Measurements from ENCODE around the gene OPCML.

The OPCML gene

GRCh38 chr11:133046252-133046651 is 486.0 kb downstream of the OPCML start:
- Mint-ChIP-seq H3K27me3 (ENCODE audit: low read depth) (no peaks in the 10 kb centered on the region), H3K4me3 (no peak overlapping the region), H3K27ac (no peak overlapping the region), H3K9me3 (no peaks in the 10 kb centered on the region), H3K36me3 (ENCODE audit: low read depth) (no peaks in the 10 kb centered on the region), H3K4me1 (ENCODE audit: low read depth) (no peaks in the 10 kb centered on the region)
- no peak for DNase-seq (ENCODE audit: low spot score)

- Mint-ChIP-seq H3K4me1 (ENCODE audit: low read depth) (no peaks in the 10 kb centered on the region), H3K27me3 (ENCODE audit: low read depth) (no peaks in the 10 kb centered on the region), H3K9me3 (no peaks in the 10 kb centered on the region), H3K27ac (no peak overlapping the region), H3K36me3 (ENCODE audit: low read depth) (no peaks in the 10 kb centered on the region), H3K4me3 (no peak overlapping the region)
- DNase-seq (ENCODE audit: low spot score) = no peak
These were observed 490.1 kb downstream of the OPCML start for GRCh38 chr11:133041928-133042882.

- Mint-ChIP-seq H3K4me3 (no peak overlapping the region), H3K27ac (no peak overlapping the region)
These were observed 491.1 kb downstream of the OPCML start for GRCh38 chr11:133041181-133041580.

GRCh38 chr11:133040289-133040900 is 491.9 kb downstream of the OPCML start:
- H3K4me3 Mint-ChIP-seq = no peak overlapping the region
- no peak overlapping the region for H3K27ac Mint-ChIP-seq
- no peaks in the 10 kb centered on the region for H3K9me3 Mint-ChIP-seq
- no peaks in the 10 kb centered on the region for H3K36me3 Mint-ChIP-seq (ENCODE audit: low read depth)
- no peaks in the 10 kb centered on the region for H3K27me3 Mint-ChIP-seq (ENCODE audit: low read depth)
- no peaks in the 10 kb centered on the region for H3K4me1 Mint-ChIP-seq (ENCODE audit: low read depth)
- no peak for DNase-seq (ENCODE audit: low spot score)

More at GRCh38 chr11:133041181-133041580, 491.1 kb downstream of the OPCML start:
- H3K36me3 Mint-ChIP-seq (ENCODE audit: low read depth) = no peaks in the 10 kb centered on the region
- no peaks in the 10 kb centered on the region for H3K4me1 Mint-ChIP-seq (ENCODE audit: low read depth)
- H3K9me3 Mint-ChIP-seq = no peaks in the 10 kb centered on the region
- no peaks in the 10 kb centered on the region for H3K27me3 Mint-ChIP-seq (ENCODE audit: low read depth)
- DNase-seq (ENCODE audit: low spot score) = no peak

GRCh38 chr11:133038850-133039249 is 493.5 kb downstream of the OPCML start:
- Mint-ChIP-seq H3K27ac (no peak overlapping the region), H3K4me1 (ENCODE audit: low read depth) (no peaks in the 10 kb centered on the region), H3K4me3 (no peak overlapping the region), H3K36me3 (ENCODE audit: low read depth) (no peaks in the 10 kb centered on the region), H3K9me3 (no peaks in the 10 kb centered on the region), H3K27me3 (ENCODE audit: low read depth) (no peaks in the 10 kb centered on the region)
- DNase-seq (ENCODE audit: low spot score) = no peak

- Mint-ChIP-seq H3K27me3 (ENCODE audit: low read depth) (no peaks in the 10 kb centered on the region), H3K27ac (no peak overlapping the region), H3K36me3 (ENCODE audit: low read depth) (no peaks in the 10 kb centered on the region), H3K9me3 (peaks cover 5% of the 10 kb centered on the region), H3K4me3 (no peak overlapping the region), H3K4me1 (ENCODE audit: low read depth) (no peaks in the 10 kb centered on the region)
- DNase-seq (ENCODE audit: low spot score) = no peak
These were observed 497.4 kb downstream of the OPCML start for GRCh38 chr11:133034929-133035328.

GRCh38 chr11:133029107-133029506 is 503.2 kb downstream of the OPCML start:
- Mint-ChIP-seq H3K4me1 (ENCODE audit: low read depth) (no peaks in the 10 kb centered on the region), H3K27me3 (ENCODE audit: low read depth) (no peaks in the 10 kb centered on the region), H3K27ac (no peak overlapping the region), H3K9me3 (peaks cover 5% of the 10 kb centered on the region), H3K4me3 (no peak overlapping the region), H3K36me3 (ENCODE audit: low read depth) (no peaks in the 10 kb centered on the region)
- no peak for DNase-seq (ENCODE audit: low spot score)

GRCh38 chr11:133026952-133027351 is 505.3 kb downstream of the OPCML start:
- Mint-ChIP-seq H3K9me3 (peaks cover 5% of the 10 kb centered on the region), H3K4me3 (no peak overlapping the region), H3K27ac (no peak overlapping the region), H3K27me3 (ENCODE audit: low read depth) (no peaks in the 10 kb centered on the region), H3K4me1 (ENCODE audit: low read depth) (no peaks in the 10 kb centered on the region), H3K36me3 (ENCODE audit: low read depth) (no peaks in the 10 kb centered on the region)
- DNase-seq (ENCODE audit: low spot score) = no peak

- H3K27ac Mint-ChIP-seq = no peak overlapping the region
- no peaks in the 10 kb centered on the region for H3K27me3 Mint-ChIP-seq (ENCODE audit: low read depth)
- DNase-seq (ENCODE audit: low spot score) = no peak
- H3K9me3 Mint-ChIP-seq = no peaks in the 10 kb centered on the region
- no peak overlapping the region for H3K4me3 Mint-ChIP-seq
- no peaks in the 10 kb centered on the region for H3K4me1 Mint-ChIP-seq (ENCODE audit: low read depth)
- no peaks in the 10 kb centered on the region for H3K36me3 Mint-ChIP-seq (ENCODE audit: low read depth)
These were observed 508.0 kb downstream of the OPCML start for GRCh38 chr11:133024301-133024700.

- Mint-ChIP-seq H3K9me3 (no peaks in the 10 kb centered on the region), H3K4me1 (ENCODE audit: low read depth) (no peaks in the 10 kb centered on the region), H3K4me3 (no peak overlapping the region), H3K27ac (no peak overlapping the region), H3K36me3 (ENCODE audit: low read depth) (no peaks in the 10 kb centered on the region), H3K27me3 (ENCODE audit: low read depth) (no peaks in the 10 kb centered on the region)
- no peak for DNase-seq (ENCODE audit: low spot score)
These were observed 509.1 kb downstream of the OPCML start for GRCh38 chr11:133023232-133023631.

- no peaks in the 10 kb centered on the region for H3K4me1 Mint-ChIP-seq (ENCODE audit: low read depth)
- H3K27me3 Mint-ChIP-seq (ENCODE audit: low read depth) = no peaks in the 10 kb centered on the region
- no peak overlapping the region for H3K4me3 Mint-ChIP-seq
- no peak for DNase-seq (ENCODE audit: low spot score)
- H3K27ac Mint-ChIP-seq = no peak overlapping the region
- H3K9me3 Mint-ChIP-seq = no peaks in the 10 kb centered on the region
- no peaks in the 10 kb centered on the region for H3K36me3 Mint-ChIP-seq (ENCODE audit: low read depth)
These were observed 510.7 kb downstream of the OPCML start for GRCh38 chr11:133021553-133021952.

GRCh38 chr11:133020372-133020714 is 512.0 kb downstream of the OPCML start:
- Mint-ChIP-seq H3K4me1 (ENCODE audit: low read depth) (no peaks in the 10 kb centered on the region), H3K4me3 (no peak overlapping the region), H3K9me3 (no peaks in the 10 kb centered on the region), H3K27ac (no peak overlapping the region), H3K36me3 (ENCODE audit: low read depth) (no peaks in the 10 kb centered on the region), H3K27me3 (ENCODE audit: low read depth) (no peaks in the 10 kb centered on the region)
- no peak for DNase-seq (ENCODE audit: low spot score)

GRCh38 chr11:133019545-133020371 is 512.5 kb downstream of the OPCML start:
- H3K9me3 Mint-ChIP-seq = no peaks in the 10 kb centered on the region
- H3K4me3 Mint-ChIP-seq = no peak overlapping the region
- no peak overlapping the region for H3K27ac Mint-ChIP-seq
- no peaks in the 10 kb centered on the region for H3K4me1 Mint-ChIP-seq (ENCODE audit: low read depth)
- H3K36me3 Mint-ChIP-seq (ENCODE audit: low read depth) = no peaks in the 10 kb centered on the region
- no peaks in the 10 kb centered on the region for H3K27me3 Mint-ChIP-seq (ENCODE audit: low read depth)
- no peak for DNase-seq (ENCODE audit: low spot score)

GRCh38 chr11:133015457-133015856 is 516.8 kb downstream of the OPCML start:
- Mint-ChIP-seq H3K27me3 (ENCODE audit: low read depth) (no peaks in the 10 kb centered on the region), H3K36me3 (ENCODE audit: low read depth) (no peaks in the 10 kb centered on the region), H3K9me3 (no peaks in the 10 kb centered on the region), H3K4me3 (no peak overlapping the region), H3K27ac (no peak overlapping the region), H3K4me1 (ENCODE audit: low read depth) (no peaks in the 10 kb centered on the region)
- DNase-seq (ENCODE audit: low spot score) = no peak
